RWPE2 (cell line): ENCODE measurements around the gene MLF1.
A peak's percentile ranks its signal among the peaks of the same experiment; 100 is the strongest.
"Not testable (repeated sequence)": the region's sequence is repeated elsewhere in the genome, so short reads cannot be mapped to it uniquely, and the experiment has no call there.

Experiments used
- ATAC-seq: fragments of 200-7000 bp; cut with Tn5 transposase; 3 replicates; pipeline ENCODE4 v1.9.1; 2021; ENCODE audit warnings: low read depth
- DNase-seq: peaks from one replicate; pipeline ENCODE4 v3.0.0-alpha.2; 2020; ENCODE audit warnings: low spot score
- H3K27ac ChIP-seq: fragments of 450-650 bp; 2 replicates; pipeline ENCODE4 v1.5.1; 2017; ENCODE audit warnings: mild to moderate bottlenecking; ENCODE audit not compliant: poor library complexity, severe bottlenecking
- H3K27me3 ChIP-seq: fragments of 250-450 bp; sonication (Bioruptor Pico); 2 replicates; pipeline ENCODE4 v1.5.1; 2021; ENCODE audit warnings: mild to moderate bottlenecking, moderate library complexity; ENCODE audit not compliant: insufficient read depth, poor library complexity, severe bottlenecking
- H3K36me3 ChIP-seq: fragments of 250-450 bp; sonication (Bioruptor Pico); 2 replicates; pipeline ENCODE4 v1.5.1; 2020; ENCODE audit warnings: low read depth, mild to moderate bottlenecking, moderate library complexity
- H3K4me1 ChIP-seq: fragments of 250-450 bp; sonication (Bioruptor Pico); 2 replicates; pipeline ENCODE4 v1.5.1; 2021; ENCODE audit warnings: mild to moderate bottlenecking, moderate library complexity; ENCODE audit not compliant: insufficient read depth, poor library complexity, severe bottlenecking
- H3K4me3 ChIP-seq: fragments of 250-450 bp; sonication (Bioruptor Pico); 2 replicates; pipeline ENCODE4 v1.5.1; 2021; ENCODE audit warnings: mild to moderate bottlenecking, moderate library complexity; ENCODE audit not compliant: severe bottlenecking
- H3K9me3 ChIP-seq: fragments of 250-450 bp; sonication (Bioruptor Pico); 2 replicates; pipeline ENCODE4 v1.5.1; 2021; ENCODE audit warnings: mild to moderate bottlenecking, moderate library complexity; ENCODE audit not compliant: severe bottlenecking
- CTCF ChIP-seq: fragments of 450-650 bp; IDR thresholded peaks from one replicate; pipeline ENCODE4 v1.5.1; 2017; ENCODE audit warnings: mild to moderate bottlenecking, moderate library complexity; ENCODE audit not compliant: poor library complexity, severe bottlenecking

Gene MLF1

GRCh38 chr3:158532099-158532734 lies 38.8 kb upstream of the MLF1 start:
- ATAC-seq, result 0 out of 3 replicates have a peak, but pooled peaks have one; percentile 42

GRCh38 chr3:158535918-158536317 lies 35.1 kb upstream of the MLF1 start:
- Histone ChIP-seq H3K4me3 (no peak overlapping the region), H3K4me1 (no peaks in the 10 kb centered on the region), H3K9me3 (no peaks in the 10 kb centered on the region), H3K36me3 (no peaks in the 10 kb centered on the region), H3K27ac (no peak overlapping the region), H3K27me3 (no peaks in the 10 kb centered on the region)
- no peak for TF ChIP-seq CTCF
- no peak for DNase-seq
- ATAC-seq, result no peak

More at GRCh38 chr3:158532099-158532734, 38.8 kb upstream of the MLF1 start:
- Histone ChIP-seq H3K36me3 (no peaks in the 10 kb centered on the region), H3K4me3 (no peak overlapping the region), H3K9me3 (no peaks in the 10 kb centered on the region), H3K4me1 (no peaks in the 10 kb centered on the region), H3K27ac (no peak overlapping the region), H3K27me3 (no peaks in the 10 kb centered on the region)
- peak; percentile 82 for TF ChIP-seq CTCF
- DNase-seq, result no peak

GRCh38 chr3:158539414-158540014 lies 31.5 kb upstream of the MLF1 start:
- no peaks in the 10 kb centered on the region for H3K4me1 ChIP-seq
- no peak for ATAC-seq

GRCh38 chr3:158540066-158540465 lies 30.9 kb upstream of the MLF1 start:
- Histone ChIP-seq H3K27ac (no peak overlapping the region), H3K4me3 (no peak overlapping the region), H3K9me3 (no peaks in the 10 kb centered on the region), H3K27me3 (no peaks in the 10 kb centered on the region), H3K4me1 (no peaks in the 10 kb centered on the region), H3K36me3 (peaks cover 5% of the 10 kb centered on the region; the same call in 1 of the 2 replicates)
- no peak for DNase-seq
- TF ChIP-seq CTCF, result no peak
- ATAC-seq, result no peak

More at GRCh38 chr3:158539414-158540014, 31.5 kb upstream of the MLF1 start:
- peak; percentile 82 for TF ChIP-seq CTCF
- Histone ChIP-seq H3K4me3 (no peak overlapping the region), H3K9me3 (no peaks in the 10 kb centered on the region), H3K27ac (no peak overlapping the region), H3K36me3 (peaks cover 4% of the 10 kb centered on the region; the same call in 1 of the 2 replicates), H3K27me3 (no peaks in the 10 kb centered on the region)
- no peak for DNase-seq

DNA sequence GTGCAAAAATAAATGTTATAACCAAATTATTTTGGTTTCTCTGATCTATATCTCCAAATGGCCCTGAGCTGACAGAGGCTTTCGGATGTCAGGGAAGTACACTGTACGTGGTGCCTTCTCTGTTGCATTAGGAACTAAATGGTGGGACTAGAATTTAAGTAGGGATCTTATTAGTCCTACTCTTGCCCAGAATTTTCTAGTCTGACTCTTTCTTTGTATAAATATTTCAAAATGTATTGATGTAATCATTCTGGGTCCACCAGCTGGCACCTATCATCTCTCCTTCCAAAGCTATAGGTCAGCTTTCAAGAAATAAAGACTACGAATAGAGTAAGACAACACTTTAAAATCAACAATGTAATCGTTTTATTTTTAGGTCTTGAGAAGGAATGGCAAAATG lies 22.3 kb upstream of the MLF1 start:
- DNase-seq (no peak), ATAC-seq (no peak)
- Histone ChIP-seq H3K36me3 (peaks cover 5% of the 10 kb centered on the region; the same call in 1 of the 2 replicates), H3K27ac (no peak overlapping the region), H3K4me3 (no peak overlapping the region), H3K9me3 (no peaks in the 10 kb centered on the region), H3K4me1 (no peaks in the 10 kb centered on the region), H3K27me3 (no peaks in the 10 kb centered on the region)
- no peak for TF ChIP-seq CTCF

GRCh38 chr3:158549938-158550337 lies 21.1 kb upstream of the MLF1 start:
- not testable (repeated sequence) for H3K36me3 ChIP-seq, H3K4me1 ChIP-seq, DNase-seq, H3K4me3 ChIP-seq, H3K27me3 ChIP-seq, H3K9me3 ChIP-seq, H3K27ac ChIP-seq, ATAC-seq
